Heart right ventricle (tissue), 16 donors: ENCODE measurements around the gene ARMC8. TPM values are rescaled to one million over a fixed set of nuclear protein-coding genes. Genes with fewer than 3 reads are reported as not detected.

ENCODE experiments used
- ATAC-seq, 8 donors: fragments of 200-7000 bp; cut with Tn5 transposase; one replicate each; pipeline ENCODE4 v1.9.1; 2020; ENCODE audit warnings: mild to moderate bottlenecking in 8 of 8, moderate library complexity in 8 of 8, moderate number of reproducible peaks in 1 of 8
- DNase-seq, 2 donors: peaks; one replicate each; pipeline ENCODE4 v3.0.0-alpha.2; 2020
- H3K27ac ChIP-seq, 10 donors: fragments of 200-600 bp; sonication (generic) in 2 of 10; one replicate each; pipeline versions ENCODE4 v1.5.0 to v1.8.0; 2020 to 2022; ENCODE audit warnings: mild to moderate bottlenecking in 3 of 10
- H3K27me3 ChIP-seq, 7 donors: fragments of 200-600 bp; one replicate each; pipeline ENCODE4 v1.8.0; 2021 to 2022; ENCODE audit warnings: mild to moderate bottlenecking in 2 of 7
- H3K36me3 ChIP-seq, 9 donors: fragments of 200-600 bp; sonication (generic) in 1 of 9; one replicate each; pipeline versions ENCODE4 v1.5.0 to v1.8.0; 2020 to 2022; ENCODE audit warnings: mild to moderate bottlenecking in 2 of 9
- H3K4me1 ChIP-seq, 9 donors: fragments of 200-600 bp; sonication (generic) in 1 of 9; one replicate each; pipeline versions ENCODE4 v1.5.0 to v1.8.0; 2020 to 2022; ENCODE audit warnings: mild to moderate bottlenecking in 4 of 9
- H3K4me3 ChIP-seq, 10 donors: fragments of 200-600 bp; sonication (generic) in 2 of 10; one replicate each; pipeline versions ENCODE4 v1.5.0 to v1.8.0; 2020 to 2022; ENCODE audit warnings: mild to moderate bottlenecking in 7 of 10, moderate library complexity in 2 of 10
- H3K9me3 ChIP-seq, 11 donors: fragments of 200-600 bp in 10 of 11; sonication (generic) in 2 of 11; one replicate each; pipeline versions ENCODE4 v1.5.0 to v1.8.0; 2013 to 2022; ENCODE audit warnings: mild to moderate bottlenecking in 2 of 11, control low read depth in 1 of 11, moderate library complexity in 1 of 11
- CTCF ChIP-seq, 9 donors: fragments of 200-600 bp; sonication (generic) in 2 of 9; IDR thresholded peaks; one replicate each; pipeline versions ENCODE4 v1.5.0 to v1.8.0; 2021 to 2022; ENCODE audit warnings: antibody characterized with exemption in 9 of 9, mild to moderate bottlenecking in 5 of 9, moderate library complexity in 1 of 9
- WGBS, 2 donors: extraction: QIAGEN DNeasy Blood & Tissue Kit; methylation state at CpG; one replicate each; pipeline ENCODE4 v1.1.7; 2013; ENCODE audit warnings: inconsistent platforms in 1 of 2; 5-methylcytosine and 5-hydroxymethylcytosine counted together
- intact Hi-C, 10 donors: fragments of 100-400 bp; cut with DNase I; formaldehyde crosslinking; loops; one replicate each; pipeline versions ENCODE4 v1.11.1 to v1.14.2; 2022
- polyA plus RNA-seq, 2 donors: library from polyadenylated mRNA; stranded (reverse); fragments of 200-250 nt; gene quantifications; one replicate each; pipeline ENCODE4 v1.2.3, GENCODE V29; 2013
- total RNA-seq, 10 donors: library from RNA; stranded (reverse); fragmentation: NEBNext Ultra II Directional in 3 of 10; extraction: Animal tissue kit (Norgen Biotek cat#: 25700) in 3 of 10; gene quantifications; one replicate each; pipeline versions ENCODE4 v1.2.1 to v1.2.4, GENCODE V29; 2021 to 2023
- donor health status: Arrhythmogenic right ventricular cardiomyopathy.
- donor health status: ischemic (EF 13 %, LVEDD 7.1; RV severe dilation, severe dysfunction).
- donor health status: healthy with polysubstance abuse.
- donor health status: DM: no; HTN: yes; CAD: no.
- donor health status: DM: no; HTN: no; CAD: no.
- donor health status: ischemic (EF 25% LVEDD 6.9; RV normal size, moderate dysfunction).
- donor health status: ischemic (EF 25% LVEDD 5.7; RV mildly dilated, moderate dysfunction).
- donor health status: healthy.
- donor health status: DM: yes; HTN: yes; CAD: no.
- donor health status: Ischemic cardiomyopathy.
- donor health status: ischemic (EF 35%, LVEDD 5.7; RV mildly dilated, moderate dysfunction).
- donor health status: nonischemic (EF 11% LVEDD 7.7; RV severe dilation, severe dysfunction).
- donor health status: DM: yes; HTN: yes; CAD: no.
- donor health status: PGD.
- donor health status: ischemic (EF 29% LVEDD 5.4; RV normal size, mild dysfunction).
- donor health status: nonischemic (EF 23%, LVEDD 6.1; RV moderate dilation, normal function).

ARMC8 gene
- total and polyA plus RNA-seq, 12 donors: 13.8 to 49.3 (median 30.0) TPM

DNA sequence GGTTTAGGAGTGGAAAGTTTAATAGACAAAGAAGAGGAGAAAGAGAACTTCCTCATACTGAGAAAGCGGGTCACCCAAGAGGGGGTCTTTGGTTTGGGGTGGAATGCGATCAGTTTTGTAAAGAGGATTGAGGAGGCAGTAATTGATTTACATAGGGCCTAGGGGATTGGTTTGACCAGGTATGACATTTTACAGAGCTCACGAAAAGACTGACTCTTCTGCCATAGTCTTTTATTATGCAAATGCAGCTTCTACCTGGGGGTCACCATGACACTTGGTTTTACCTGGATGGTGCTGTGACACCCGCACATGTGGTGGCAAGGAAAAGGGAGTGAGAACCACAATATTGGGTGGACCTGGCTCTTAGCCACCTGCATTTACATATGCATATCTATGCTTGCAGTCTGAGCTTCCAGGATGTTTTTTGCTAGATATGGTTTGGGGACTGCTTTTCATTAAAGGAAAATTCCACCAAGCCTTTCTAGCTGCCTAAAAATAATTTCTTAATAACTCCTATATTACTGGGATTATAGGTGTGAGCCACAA lies 149.4 kb downstream of the ARMC8 start:
- no peak overlapping the region for H3K27ac ChIP-seq
- H3K36me3 ChIP-seq: no peaks in the 10 kb centered on the region
- peaks cover 0 to 14% (median 0%) of the 10 kb centered on the region in 9 donors for H3K4me1 ChIP-seq
- no peak for DNase-seq
- intact Hi-C loops: loop anchor here in 3 of 10 donors (5.0 to 10.0 kb wide), 3 partner anchors 86 to 258 kb away; partner anchors contain the start of gene CEP70 (in 1 of the 3)
- TF ChIP-seq CTCF (IDR thresholded peaks at IDR 0.05): no peak
- WGBS, 2 donors: 88 to 90% methylated on average over 4 of the region's 4 CpGs
- ATAC-seq: no peak
- no peaks in the 10 kb centered on the region for H3K27me3 ChIP-seq
- no peaks in the 10 kb centered on the region for H3K9me3 ChIP-seq
- H3K4me3 ChIP-seq: no peak overlapping the region

DNA sequence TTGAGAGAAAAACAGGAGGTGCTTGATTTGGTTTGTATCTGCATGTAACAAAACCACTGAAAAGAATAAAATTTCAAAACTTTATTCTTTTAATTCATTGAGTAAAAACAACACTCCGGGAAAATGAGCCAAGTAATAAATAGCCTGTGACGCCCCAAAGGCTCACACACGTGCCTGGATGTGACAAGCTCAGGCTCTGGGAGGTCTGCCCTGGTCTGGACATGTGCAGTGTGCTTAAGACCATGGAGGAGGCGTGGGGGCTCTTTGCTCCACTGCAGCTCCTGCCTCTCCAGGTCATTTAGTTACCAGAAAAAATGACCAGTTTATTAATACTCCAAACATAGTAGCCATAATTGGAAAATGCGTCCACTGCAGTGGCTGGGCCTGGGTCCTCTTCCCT lies 151.1 kb downstream of the ARMC8 start:
- H3K27ac ChIP-seq: no peak overlapping the region
- no peak for TF ChIP-seq CTCF (IDR thresholded peaks at IDR 0.05)
- intact Hi-C loops: loop anchor here in 3 of 10 donors (5.0 to 10.0 kb wide), 3 partner anchors 84 to 257 kb away; partner anchors contain the start of gene CEP70 (in 1 of the 3)
- no peaks in the 10 kb centered on the region for H3K36me3 ChIP-seq
- DNase-seq (no peak), ATAC-seq (peak in 3 of 8 donors; percentile 70 to 84 (median 73))
- no peaks in the 10 kb centered on the region for H3K9me3 ChIP-seq
- no peak overlapping the region for H3K4me3 ChIP-seq
- H3K27me3 ChIP-seq: no peaks in the 10 kb centered on the region
- 47 to 62% methylated on average over 5 of the region's 5 CpGs for WGBS, 2 donors
- peaks cover 0 to 14% (median 0%) of the 10 kb centered on the region in 9 donors for H3K4me1 ChIP-seq

- H3K4me1 ChIP-seq: peaks cover 0 to 14% (median 0%) of the 10 kb centered on the region in 9 donors
- H3K4me3 ChIP-seq: no peak overlapping the region
- H3K9me3 ChIP-seq: no peaks in the 10 kb centered on the region
- DNase-seq: no peak
- peak overlapping the region in 1 of 10 donors; percentile 15 for H3K27ac ChIP-seq
- no peaks in the 10 kb centered on the region for H3K36me3 ChIP-seq
- WGBS, 2 donors: 90 to 91% methylated on average over 5 of the region's 5 CpGs
- intact Hi-C loops: loop anchor here in 3 of 10 donors (5.0 to 10.0 kb wide), 3 partner anchors 83 to 256 kb away; partner anchors contain the start of gene CEP70 (in 1 of the 3)
- TF ChIP-seq CTCF (IDR thresholded peaks at IDR 0.05): no peak
- peak in 3 of 8 donors; percentile 20 to 32 (median 22) for ATAC-seq
- H3K27me3 ChIP-seq: no peaks in the 10 kb centered on the region
These were observed 151.7 kb downstream of the ARMC8 start for GRCh38 chr3:138338811-138339210.

DNA sequence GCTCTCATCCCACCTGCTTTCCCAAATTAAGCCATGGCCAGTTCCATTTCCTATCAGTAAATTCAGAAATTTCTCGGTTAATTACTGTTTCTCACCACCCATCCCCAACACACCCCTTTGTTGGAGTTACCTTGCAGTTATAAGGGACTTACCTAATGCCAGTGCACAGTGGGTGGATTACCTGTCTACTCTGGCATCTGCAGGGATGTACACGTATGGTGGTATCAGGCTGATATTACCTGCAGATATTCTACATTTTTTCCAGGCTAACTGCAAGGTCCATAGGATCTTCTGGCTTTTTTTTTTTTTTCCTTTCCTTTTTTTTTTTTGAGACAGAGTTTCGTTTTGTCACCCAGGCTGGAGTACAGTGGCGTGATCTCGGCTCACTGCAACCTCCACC lies 153.4 kb downstream of the ARMC8 start:
- Histone ChIP-seq H3K9me3 (no peaks in the 10 kb centered on the region), H3K27me3 (no peaks in the 10 kb centered on the region), H3K27ac (no peak overlapping the region), H3K36me3 (no peaks in the 10 kb centered on the region), H3K4me1 (peaks cover 0 to 14% (median 0%) of the 10 kb centered on the region in 9 donors), H3K4me3 (no peak overlapping the region)
- DNase-seq (no peak), ATAC-seq (no peak)
- intact Hi-C loops: loop anchor here in 3 of 10 donors (10.0 kb wide), 2 partner anchors 54 to 74 kb away; no protein-coding TSS in a partner anchor
- 85 to 91% methylated on average over 5 of the region's 5 CpGs for WGBS, 2 donors
- TF ChIP-seq CTCF (IDR thresholded peaks at IDR 0.05): no peak
